ENCODE measurements around the gene ACMSD. TPM values are rescaled to one million over a fixed set of nuclear protein-coding genes. Genes with fewer than 3 reads are reported as not detected.
"Not testable (repeated sequence)": the region's sequence is repeated elsewhere in the genome, so short reads cannot be mapped to it uniquely, and the experiment has no call there.

Gene ACMSD
- total RNA-seq = not detected

GRCh38 chr2:134838143-134838620 lies at the start of gene ACMSD:
ACMSD (plus strand) TSS chr2:134838616; CDS start chr2:134838683, 67 bp downstream.
- no peak for DNase-seq

- no peak for DNase-seq
These were observed 47.9 kb upstream of the ACMSD start for GRCh38 chr2:134790487-134790886.

- DNase-seq = no peak
These were observed 46.8 kb upstream of the ACMSD start for GRCh38 chr2:134791616-134792015.

- DNase-seq = no peak
These were observed 46.2 kb upstream of the ACMSD start for GRCh38 chr2:134792186-134792585.

GRCh38 chr2:134795765-134796164 lies 42.7 kb upstream of the ACMSD start:
- DNase-seq = no peak

GRCh38 chr2:134796373-134796772 lies 42.0 kb upstream of the ACMSD start:
- DNase-seq = no peak

GRCh38 chr2:134799936-134800335 lies 38.5 kb upstream of the ACMSD start:
- no peak for DNase-seq

GRCh38 chr2:134800341-134800740 lies 38.1 kb upstream of the ACMSD start:
- DNase-seq = no peak

- DNase-seq = not testable (repeated sequence)
These were observed 34.6 kb upstream of the ACMSD start for GRCh38 chr2:134803609-134804405.

- DNase-seq = no peak
These were observed 22.7 kb upstream of the ACMSD start for GRCh38 chr2:134815741-134816140.

GRCh38 chr2:134818321-134818720 lies 20.1 kb upstream of the ACMSD start:
- DNase-seq = no peak

GRCh38 chr2:134819334-134819733 lies 19.1 kb upstream of the ACMSD start:
- no peak for DNase-seq

- no peak for DNase-seq
These were observed 15.0 kb upstream of the ACMSD start for GRCh38 chr2:134823431-134823830.

GRCh38 chr2:134823832-134824231 lies 14.6 kb upstream of the ACMSD start:
- DNase-seq = no peak

GRCh38 chr2:134825716-134826115 lies 12.7 kb upstream of the ACMSD start:
- not testable (repeated sequence) for DNase-seq

- no peak for DNase-seq
These were observed 2.9 kb upstream of the ACMSD start for GRCh38 chr2:134835471-134835870.

- DNase-seq = no peak
These were observed 1.4 kb upstream of the ACMSD start for GRCh38 chr2:134836986-134837385.

GRCh38 chr2:134839649-134840048 lies 1.2 kb downstream of the ACMSD start:
- DNase-seq = no peak

- DNase-seq = no peak
These were observed 4.6 kb downstream of the ACMSD start for GRCh38 chr2:134842930-134843490.

- no peak for DNase-seq
These were observed 5.6 kb downstream of the ACMSD start for GRCh38 chr2:134843968-134844367.

- no peak for DNase-seq
These were observed 6.6 kb downstream of the ACMSD start for GRCh38 chr2:134845028-134845427.

GRCh38 chr2:134845719-134846118 lies 7.3 kb downstream of the ACMSD start:
- no peak for DNase-seq

- no peak for DNase-seq
These were observed 7.8 kb downstream of the ACMSD start for GRCh38 chr2:134846213-134846612.

- DNase-seq = not testable (repeated sequence)
These were observed 9.2 kb downstream of the ACMSD start for GRCh38 chr2:134847582-134847981.
